ENCODE results near the gene ANKRD30B.
"Not testable (repeated sequence)": the region's sequence is repeated elsewhere in the genome, so short reads cannot be mapped to it uniquely, and the experiment has no call there.

ANKRD30B gene

GRCh38 chr18:14747513-14748474 is at the start of gene ANKRD30B:
ANKRD30B (plus strand) TSS chr18:14748172; CDS start chr18:14748420, 248 bp downstream.
- DNase-seq, result peak; percentile 57

- not testable (repeated sequence) for DNase-seq
Measured at GRCh38 chr18:14701286-14702040, 46.5 kb upstream of the ANKRD30B start.

- not testable (repeated sequence) for DNase-seq
Measured at GRCh38 chr18:14709761-14710160, 38.2 kb upstream of the ANKRD30B start.

DNA sequence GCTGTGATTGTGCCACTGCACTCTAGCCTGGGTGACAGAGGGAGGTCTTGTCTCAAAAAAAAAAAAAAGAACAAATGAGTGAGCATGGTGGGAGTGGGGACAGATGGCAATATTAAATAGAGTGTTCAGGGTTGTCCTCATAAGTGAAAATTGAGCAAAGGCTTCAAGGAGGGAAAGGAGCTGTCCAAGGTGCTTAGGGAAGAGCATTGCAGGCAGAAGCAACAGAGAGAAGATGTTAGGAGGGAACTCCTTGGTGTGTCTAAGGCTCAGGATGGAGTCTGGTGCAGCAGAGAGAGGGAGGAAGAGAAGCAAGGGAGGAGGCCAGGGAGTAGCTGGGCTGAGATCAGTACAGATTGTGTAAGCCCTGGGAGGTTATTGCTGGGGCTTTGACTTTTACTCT is 26.4 kb upstream of the ANKRD30B start:
- DNase-seq, result not testable (repeated sequence)

DNA sequence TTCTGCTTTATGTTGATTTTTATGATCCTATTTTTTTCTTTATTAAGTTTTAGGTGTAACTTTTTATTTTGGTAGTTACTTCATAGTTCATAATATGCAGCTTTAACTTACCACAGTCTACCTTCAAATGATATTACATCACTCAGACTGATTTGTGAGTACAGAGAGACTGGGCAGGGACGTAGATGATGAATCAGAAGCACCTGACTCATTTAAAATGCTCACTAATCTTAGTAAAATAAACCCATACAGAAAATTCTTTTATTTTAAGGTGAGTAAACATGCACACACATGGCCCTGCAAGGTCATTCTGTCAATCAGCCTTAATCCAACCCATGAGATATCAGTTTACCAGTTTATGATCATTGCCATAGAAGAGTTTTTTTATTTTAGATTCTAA is 8.9 kb upstream of the ANKRD30B start:
- not testable (repeated sequence) for DNase-seq

GRCh38 chr18:14746897-14747296 is 1.1 kb upstream of the ANKRD30B start:
- DNase-seq, result no peak

DNA sequence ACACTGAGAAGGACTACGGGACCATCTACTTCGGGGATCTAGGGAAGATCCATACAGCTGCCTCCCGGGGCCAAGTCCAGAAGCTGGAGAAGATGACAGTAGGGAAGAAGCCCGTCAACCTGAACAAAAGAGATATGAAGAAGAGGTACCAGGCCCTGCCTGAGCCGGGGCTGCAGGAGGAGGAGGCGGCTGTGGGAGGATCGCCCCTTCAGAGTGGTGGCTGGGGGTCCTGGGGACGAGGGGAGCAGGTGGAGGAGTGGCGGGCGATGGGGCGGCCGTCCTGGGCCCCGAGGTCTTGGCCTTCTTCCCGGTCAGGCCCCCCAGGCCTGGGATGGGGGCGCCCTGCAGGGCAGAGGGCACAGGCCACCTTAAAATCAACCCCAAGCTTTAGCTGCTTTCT is 524 bp downstream of the ANKRD30B start:
- DNase-seq, result no peak

DNA sequence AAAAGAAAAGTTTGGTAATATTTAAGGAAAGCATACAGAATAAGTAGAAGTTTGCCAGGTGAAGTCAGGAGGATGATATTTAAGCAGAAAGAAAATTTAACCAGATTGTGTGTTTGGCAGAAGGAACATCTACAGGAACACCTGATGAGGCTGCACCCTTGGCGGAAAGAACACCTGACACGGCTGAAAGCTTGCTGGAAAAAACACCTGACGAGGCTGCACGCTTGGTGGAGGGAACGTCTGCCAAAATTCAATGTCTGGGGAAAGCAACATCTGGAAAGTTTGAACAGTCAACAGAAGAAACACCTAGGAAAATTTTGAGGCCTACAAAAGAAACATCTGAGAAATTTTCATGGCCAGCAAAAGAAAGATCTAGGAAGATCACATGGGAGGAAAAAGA is 15.6 kb downstream of the ANKRD30B start:
- not testable (repeated sequence) for DNase-seq

GRCh38 chr18:14767474-14767873 is 19.5 kb downstream of the ANKRD30B start:
- no peak for DNase-seq

- no peak for DNase-seq
Measured at GRCh38 chr18:14768241-14768640, 20.3 kb downstream of the ANKRD30B start.

- DNase-seq, result no peak
Measured at GRCh38 chr18:14769381-14769780, 21.4 kb downstream of the ANKRD30B start.

GRCh38 chr18:14776801-14777200 is 28.8 kb downstream of the ANKRD30B start:
- no peak for DNase-seq

GRCh38 chr18:14781671-14782070 is 33.7 kb downstream of the ANKRD30B start:
- no peak for DNase-seq

DNA sequence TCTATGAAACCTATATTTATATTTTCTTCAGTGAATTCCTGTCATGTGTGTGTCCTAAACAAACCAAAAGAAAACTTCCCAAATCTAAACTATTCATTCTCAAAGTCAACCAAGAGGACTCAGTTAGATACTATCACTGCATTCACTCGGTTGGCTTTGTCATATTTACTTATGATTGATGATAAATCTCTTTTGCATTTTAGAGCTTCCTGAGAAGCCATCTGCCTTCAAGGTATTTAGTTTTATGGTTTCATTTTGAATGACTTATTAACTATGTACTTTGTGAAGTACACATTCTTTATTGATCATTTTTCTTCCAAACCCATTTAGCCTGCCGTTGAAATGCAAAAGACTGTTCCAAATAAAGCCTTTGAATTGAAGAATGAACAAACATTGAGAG is 36.2 kb downstream of the ANKRD30B start:
- no peak for DNase-seq

GRCh38 chr18:14796876-14797275 is 48.9 kb downstream of the ANKRD30B start:
- not testable (repeated sequence) for DNase-seq

GRCh38 chr18:14797969-14798764 is 50.2 kb downstream of the ANKRD30B start:
- DNase-seq, result not testable (repeated sequence)

DNA sequence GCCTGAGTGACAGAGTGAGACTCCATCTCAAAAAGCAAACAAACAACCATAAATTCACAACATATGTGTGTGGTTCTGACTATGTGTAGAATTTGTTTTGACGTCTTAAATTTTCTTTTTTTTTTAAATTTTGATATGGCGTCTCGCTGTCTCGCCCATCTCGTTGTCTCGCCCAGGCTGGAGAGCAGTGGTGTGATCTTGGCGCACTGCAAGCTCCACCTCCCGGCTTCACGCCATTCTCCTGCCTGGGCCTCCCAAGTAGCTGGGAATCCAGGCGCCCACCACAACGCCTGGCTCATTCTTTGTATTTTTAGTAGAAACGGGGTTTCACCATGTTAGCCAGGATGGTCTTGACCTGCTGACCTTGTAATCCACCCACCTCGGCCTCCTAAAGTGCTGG is 63.1 kb downstream of the ANKRD30B start:
- DNase-seq, result not testable (repeated sequence)

DNA sequence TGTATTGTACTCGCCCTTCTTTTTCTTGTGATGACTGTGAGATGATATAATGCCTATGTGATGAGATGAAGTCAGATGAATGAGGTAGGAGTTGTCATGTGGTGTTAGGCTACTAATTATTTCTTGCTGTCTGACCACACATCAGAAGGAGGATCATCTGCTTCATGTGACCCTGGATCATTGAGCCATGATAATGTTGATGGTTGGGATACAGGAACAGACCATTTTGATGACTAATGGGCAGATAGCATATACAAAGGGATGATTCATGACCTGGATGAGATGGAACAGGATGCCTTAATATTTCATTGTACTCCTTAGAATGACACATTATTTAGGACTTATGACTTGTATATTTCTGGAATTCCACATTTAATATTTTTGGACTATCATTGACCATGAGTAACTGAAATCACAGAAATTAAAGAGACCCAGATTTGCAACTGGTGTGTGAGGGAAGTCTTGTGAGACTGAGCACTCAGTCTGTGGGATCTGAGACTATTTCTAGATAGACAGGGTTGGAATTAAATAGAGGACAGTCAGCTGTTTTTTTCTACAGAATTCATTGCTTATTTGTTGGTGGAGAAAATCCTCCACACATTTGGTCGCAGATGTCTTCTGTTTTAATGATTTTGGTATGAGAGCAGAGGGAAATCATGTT is 79.1 kb downstream of the ANKRD30B start:
- DNase-seq, result not testable (repeated sequence)

- DNase-seq, result not testable (repeated sequence)
Measured at GRCh38 chr18:14841607-14842006, 93.6 kb downstream of the ANKRD30B start.

- DNase-seq, result not testable (repeated sequence)
Measured at GRCh38 chr18:14851533-14851932, 103.6 kb downstream of the ANKRD30B start.

GRCh38 chr18:14855634-14856033 is 107.7 kb downstream of the ANKRD30B start:
- DNase-seq, result not testable (repeated sequence)

DNA sequence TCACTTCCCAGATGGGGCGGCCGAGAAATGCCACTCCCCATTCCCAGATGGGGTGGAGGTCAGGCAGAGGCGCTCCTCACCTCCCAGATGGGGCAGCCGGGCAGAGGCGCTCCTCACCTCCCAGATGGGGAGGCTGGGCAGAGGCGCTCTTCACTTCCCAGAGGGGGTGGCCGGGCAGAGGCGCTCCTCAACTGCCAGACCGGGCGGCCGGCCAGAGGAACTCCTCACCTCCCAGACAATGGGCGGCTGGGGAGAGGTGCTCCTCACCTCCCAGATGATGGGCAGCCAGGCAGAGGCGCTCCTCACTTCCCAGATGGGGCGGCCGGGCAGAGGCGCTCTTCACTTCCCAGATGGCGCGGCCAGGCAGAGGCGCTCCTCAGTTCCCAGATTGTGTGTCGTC is 108.3 kb downstream of the ANKRD30B start:
- not testable (repeated sequence) for DNase-seq

Measured in activated CD8-positive, alpha-beta memory T cell treated with anti-CD3 and anti-CD28 coated beads for 24 hours (primary cell).